GM21360 (cell line): ENCODE measurements around the gene NAV3.

Experiments
- ATAC-seq: cut with Tn5 transposase; IDR thresholded peaks from one replicate; pipeline ENCODE4 v1.9.1; 2021; ENCODE audit warnings: mild to moderate bottlenecking, moderate library complexity; ENCODE audit not compliant: unreplicated experiment

Gene NAV3

DNA sequence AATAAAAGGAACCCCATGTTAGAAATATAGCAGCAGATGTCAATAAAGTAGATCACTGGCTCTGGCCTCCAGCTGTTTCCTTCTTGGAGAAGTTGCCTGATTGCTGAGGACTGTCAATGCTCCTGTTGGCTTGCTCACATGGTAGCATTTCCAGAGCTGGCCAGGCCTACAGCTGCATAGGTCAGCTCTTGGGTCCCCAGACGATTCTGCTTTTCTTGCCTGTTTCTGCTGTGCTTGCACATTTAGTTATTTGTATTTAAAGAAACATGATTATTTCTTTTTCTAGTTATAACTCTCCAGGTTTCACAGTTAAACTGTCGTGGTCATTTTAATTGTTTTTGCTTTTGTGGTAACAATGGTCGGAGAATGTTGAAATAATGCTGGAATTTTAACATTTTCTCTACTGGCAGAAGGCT, 7.2 kb downstream of the NAV3 start:
- ATAC-seq, result no peak

GRCh38 chr12:77841521-77841920, 10.8 kb downstream of the NAV3 start:
- no peak for ATAC-seq

- no peak for ATAC-seq
Observed at GRCh38 chr12:77842430-77842829, 11.7 kb downstream of the NAV3 start.

- ATAC-seq, result no peak
Observed at GRCh38 chr12:77845831-77846230, 15.1 kb downstream of the NAV3 start.

GRCh38 chr12:77847060-77847541, 16.4 kb downstream of the NAV3 start:
- peak; percentile 99 for ATAC-seq

GRCh38 chr12:77847680-77848431, 17.2 kb downstream of the NAV3 start:
- peak; percentile 28 for ATAC-seq

DNA sequence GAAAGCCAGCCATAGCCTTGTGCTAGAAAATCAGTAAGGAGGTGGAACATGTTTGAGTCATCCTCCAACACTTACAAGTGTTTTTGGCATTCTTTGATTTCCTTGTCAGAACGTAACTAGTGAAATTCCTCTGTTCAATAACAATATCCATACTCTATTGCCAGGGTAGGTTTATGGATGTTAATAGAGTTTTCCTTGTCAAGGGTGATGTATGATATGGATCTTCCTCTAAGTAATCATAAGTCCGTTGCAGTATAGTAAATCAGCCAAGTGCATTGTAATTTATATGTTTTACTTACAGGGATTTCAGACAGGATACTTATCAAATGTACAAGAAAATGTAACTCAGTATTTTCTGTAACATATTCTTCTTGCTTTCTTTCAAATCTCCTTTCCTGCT, 19.4 kb downstream of the NAV3 start:
- ATAC-seq, result no peak

- ATAC-seq, result no peak
Observed at GRCh38 chr12:77850698-77851097, 20.0 kb downstream of the NAV3 start.

DNA sequence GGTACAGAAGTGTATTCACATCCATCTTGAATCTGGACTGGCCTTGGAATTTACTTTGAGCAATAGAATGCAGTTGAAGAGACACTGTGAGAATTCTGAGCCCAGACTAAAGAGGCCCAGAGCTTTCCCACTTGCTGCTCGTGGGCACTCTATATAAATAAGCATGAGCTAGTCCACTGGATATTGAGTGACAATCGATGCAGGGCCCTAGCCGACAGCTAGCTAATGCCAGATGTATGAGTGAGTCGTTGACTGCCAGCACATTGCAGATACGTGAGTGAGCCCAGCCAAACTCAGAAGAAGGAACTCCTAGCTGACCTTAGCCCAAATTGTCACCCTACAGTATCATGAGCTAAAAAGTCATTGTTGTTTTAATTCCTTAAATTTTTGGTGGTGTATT, 24.9 kb downstream of the NAV3 start:
- no peak for ATAC-seq

- ATAC-seq, result no peak
Observed at GRCh38 chr12:77861317-77861716, 30.6 kb downstream of the NAV3 start.

- no peak for ATAC-seq
Observed at GRCh38 chr12:77865178-77865577, 34.5 kb downstream of the NAV3 start.

DNA sequence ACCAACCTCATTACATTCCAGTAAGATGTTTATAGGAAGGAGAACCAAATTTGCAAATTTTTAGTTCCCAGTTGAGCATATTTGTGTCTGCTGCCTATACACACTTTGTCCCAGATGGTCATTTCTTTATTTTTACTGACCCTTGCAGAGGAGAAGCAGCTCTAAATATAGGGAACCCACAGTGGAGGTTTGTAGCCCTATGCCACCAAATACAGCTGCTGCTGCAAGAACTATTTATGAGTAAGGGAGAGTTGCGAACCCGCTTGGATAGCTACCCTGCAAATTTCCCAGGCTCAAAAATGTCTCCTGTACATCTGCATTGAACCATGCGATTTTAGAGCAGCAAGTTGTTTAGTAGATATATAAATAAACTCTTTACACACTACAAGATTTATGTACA, 48.2 kb downstream of the NAV3 start:
- no peak for ATAC-seq

GRCh38 chr12:77882709-77883108, 52.0 kb downstream of the NAV3 start:
- peak; percentile 69 for ATAC-seq

GRCh38 chr12:77888611-77889010, 57.9 kb downstream of the NAV3 start:
- ATAC-seq, result no peak

DNA sequence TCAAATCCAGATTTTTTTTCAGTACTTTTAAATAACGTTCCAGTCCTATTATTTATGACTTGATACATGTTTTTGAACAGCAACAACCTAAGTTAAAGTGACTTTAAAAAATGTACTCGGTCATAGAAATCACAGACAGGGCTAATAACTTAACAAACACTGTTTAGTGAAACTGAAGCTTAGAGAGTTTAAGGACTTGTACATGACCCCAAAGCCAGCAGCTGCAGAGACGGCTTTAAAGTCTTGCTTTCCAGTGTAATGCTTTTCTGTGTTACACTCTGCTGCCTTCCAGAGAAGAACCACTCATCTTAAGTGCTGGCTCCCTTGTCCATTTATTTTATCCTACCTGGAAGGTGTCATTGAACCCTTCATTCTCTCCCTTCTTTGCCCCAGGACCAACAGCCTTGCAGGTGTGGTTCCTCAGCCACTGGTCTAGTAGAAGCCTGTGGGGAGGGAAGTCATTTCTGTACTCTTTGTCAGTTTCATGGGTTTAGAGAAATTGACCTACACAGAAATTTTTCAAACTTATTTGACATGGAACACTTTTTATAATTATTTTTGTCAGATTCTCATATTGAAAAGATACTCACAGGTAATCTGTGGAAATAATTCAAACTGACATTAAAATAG, 60.9 kb downstream of the NAV3 start:
- no peak for ATAC-seq

- no peak for ATAC-seq
Observed at GRCh38 chr12:77893918-77894317, 63.2 kb downstream of the NAV3 start.

GRCh38 chr12:77894556-77894955, 63.9 kb downstream of the NAV3 start:
- ATAC-seq, result no peak

DNA sequence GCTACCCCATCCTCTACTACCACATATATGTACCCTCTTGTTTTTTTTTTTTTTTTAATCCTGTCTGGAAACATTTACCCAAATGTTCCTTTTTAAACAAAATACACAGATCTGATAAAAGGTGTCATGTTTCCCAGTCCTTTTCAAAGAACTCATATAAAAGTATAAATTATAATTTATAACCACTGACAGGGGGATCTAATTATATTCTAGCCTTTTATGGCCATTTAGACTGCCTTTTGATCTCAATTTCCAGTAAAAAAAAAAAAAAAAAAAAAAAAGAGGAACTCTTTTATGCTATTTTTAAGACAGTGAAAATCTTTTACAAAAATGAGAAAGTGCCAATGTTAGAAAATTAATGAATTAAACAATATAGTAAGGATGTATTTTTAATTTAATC, 65.0 kb downstream of the NAV3 start:
- ATAC-seq, result no peak

DNA sequence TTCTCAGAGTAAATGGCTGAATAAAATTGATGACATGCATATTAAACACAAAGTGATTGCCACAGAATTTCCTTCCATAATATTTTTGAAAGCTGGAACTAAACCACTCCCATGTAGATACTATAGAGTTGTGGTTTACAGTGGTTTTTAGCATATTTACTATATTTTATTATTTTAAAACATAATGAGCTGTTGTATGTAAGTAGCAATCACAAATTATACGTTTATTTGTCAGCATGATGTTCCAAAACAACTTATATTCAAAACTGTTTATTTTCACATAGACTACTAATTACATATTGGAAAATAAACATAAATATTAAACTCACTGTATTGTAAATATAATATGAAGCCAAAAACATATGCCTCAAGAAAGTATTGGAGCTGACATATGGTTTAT, 77.2 kb downstream of the NAV3 start:
- ATAC-seq, result no peak

- no peak for ATAC-seq
Observed at GRCh38 chr12:77914081-77914488, 83.4 kb downstream of the NAV3 start.

- ATAC-seq, result no peak
Observed at GRCh38 chr12:77915071-77915600, 84.4 kb downstream of the NAV3 start.

GRCh38 chr12:77916276-77916675, 85.6 kb downstream of the NAV3 start:
- ATAC-seq, result no peak
